ELR (cell line): ENCODE measurements around the gene NUDT6.
A peak's percentile ranks its signal among the peaks of the same experiment; 100 is the strongest.

ENCODE experiments used
- DNase-seq: peaks from one replicate; pipeline ENCODE4 v3.0.0-alpha.2; 2015; ENCODE audit warnings: low read depth

The NUDT6 gene

GRCh38 chr4:122914292-122914904, 8.0 kb downstream of the NUDT6 start:
- peak; percentile 61 for DNase-seq

- no peak for DNase-seq
Measured at GRCh38 chr4:122912810-122913575, 9.4 kb downstream of the NUDT6 start.

- no peak for DNase-seq
Measured at GRCh38 chr4:122911588-122911987, 10.8 kb downstream of the NUDT6 start.

GRCh38 chr4:122909683-122910082, 12.7 kb downstream of the NUDT6 start:
- DNase-seq: no peak

- DNase-seq: no peak
Measured at GRCh38 chr4:122908223-122908622, 14.2 kb downstream of the NUDT6 start.

- no peak for DNase-seq
Measured at GRCh38 chr4:122906859-122907305, 15.5 kb downstream of the NUDT6 start.

- no peak for DNase-seq
Measured at GRCh38 chr4:122903766-122904288, 18.6 kb downstream of the NUDT6 start.

- DNase-seq: no peak
Measured at GRCh38 chr4:122901247-122902010, 21.0 kb downstream of the NUDT6 start.

- DNase-seq: no peak
Measured at GRCh38 chr4:122900314-122900713, 22.1 kb downstream of the NUDT6 start.

- DNase-seq: no peak
Measured at GRCh38 chr4:122899682-122900081, 22.7 kb downstream of the NUDT6 start.

GRCh38 chr4:122898370-122899150, 23.8 kb downstream of the NUDT6 start:
- DNase-seq: peak; percentile 96

GRCh38 chr4:122896270-122896669, 26.1 kb downstream of the NUDT6 start:
- no peak for DNase-seq

GRCh38 chr4:122895336-122895995, 26.9 kb downstream of the NUDT6 start:
- DNase-seq: no peak

GRCh38 chr4:122894827-122895226, 27.6 kb downstream of the NUDT6 start:
- DNase-seq: no peak

GRCh38 chr4:122890147-122890795, 32.1 kb downstream of the NUDT6 start:
- DNase-seq: no peak

- DNase-seq: no peak
Measured at GRCh38 chr4:122889726-122890125, 32.7 kb downstream of the NUDT6 start.

- DNase-seq: no peak
Measured at GRCh38 chr4:122884499-122884898, 37.9 kb downstream of the NUDT6 start.

- DNase-seq: no peak
Measured at GRCh38 chr4:122882857-122883735, 39.3 kb downstream of the NUDT6 start.

- DNase-seq: no peak
Measured at GRCh38 chr4:122879001-122879400, 43.4 kb downstream of the NUDT6 start.

- no peak for DNase-seq
Measured at GRCh38 chr4:122876456-122876855, 45.9 kb downstream of the NUDT6 start.
